Activated gamma-delta T cell (primary cell): ENCODE data around the gene FLNA.
"Not testable (repeated sequence)": the region's sequence is repeated elsewhere in the genome, so short reads cannot be mapped to it uniquely, and the experiment has no call there.

Experiments
- DNase-seq: peaks from one replicate; lab custom pipeline; 2025; lab: John Stamatoyannopoulos, UW

Gene FLNA

DNA sequence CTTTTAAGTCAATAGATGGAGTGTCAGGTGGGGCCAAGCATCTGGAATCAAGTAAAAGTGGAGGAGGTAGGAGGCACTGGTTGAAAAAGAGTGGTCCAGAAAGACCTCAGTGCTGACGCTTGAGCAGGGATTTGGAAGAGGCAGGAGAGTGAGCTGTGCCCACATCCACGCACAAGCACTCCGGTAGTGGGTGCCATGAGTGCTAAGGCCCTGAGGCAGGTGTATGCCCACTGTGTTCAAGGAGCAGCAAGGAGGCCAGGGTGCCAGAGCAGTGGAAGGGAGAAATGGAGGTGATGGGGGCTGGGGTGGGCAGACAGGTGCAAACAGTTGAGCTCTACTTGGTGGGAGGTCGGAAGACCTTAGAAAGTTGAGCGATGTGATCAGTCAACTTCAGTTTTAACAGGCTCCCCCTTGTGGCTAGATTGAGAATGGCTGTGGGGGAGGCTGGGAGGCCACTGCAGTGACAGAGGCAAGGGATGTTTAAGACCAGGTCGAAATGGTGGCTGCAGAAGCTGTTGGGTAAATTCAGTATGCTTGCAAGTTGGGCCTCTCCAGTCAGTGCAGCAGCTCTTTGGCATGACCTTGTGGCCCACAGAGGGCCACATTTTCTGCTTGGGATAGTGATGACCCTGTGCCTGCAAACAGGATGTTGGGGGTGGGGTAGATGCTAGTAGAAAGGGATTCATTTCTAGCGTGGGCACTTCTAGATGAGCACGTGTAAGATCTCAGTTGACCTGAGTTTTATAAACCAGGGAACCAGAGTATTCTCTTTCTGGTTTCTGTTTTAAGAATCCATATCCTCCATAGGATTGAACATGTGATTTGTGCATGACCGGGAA lies 66.1 kb downstream of the FLNA start:
- DNase-seq: no peak

GRCh38 chrX:154307202-154307601 lies 67.2 kb downstream of the FLNA start:
- DNase-seq: no peak

DNA sequence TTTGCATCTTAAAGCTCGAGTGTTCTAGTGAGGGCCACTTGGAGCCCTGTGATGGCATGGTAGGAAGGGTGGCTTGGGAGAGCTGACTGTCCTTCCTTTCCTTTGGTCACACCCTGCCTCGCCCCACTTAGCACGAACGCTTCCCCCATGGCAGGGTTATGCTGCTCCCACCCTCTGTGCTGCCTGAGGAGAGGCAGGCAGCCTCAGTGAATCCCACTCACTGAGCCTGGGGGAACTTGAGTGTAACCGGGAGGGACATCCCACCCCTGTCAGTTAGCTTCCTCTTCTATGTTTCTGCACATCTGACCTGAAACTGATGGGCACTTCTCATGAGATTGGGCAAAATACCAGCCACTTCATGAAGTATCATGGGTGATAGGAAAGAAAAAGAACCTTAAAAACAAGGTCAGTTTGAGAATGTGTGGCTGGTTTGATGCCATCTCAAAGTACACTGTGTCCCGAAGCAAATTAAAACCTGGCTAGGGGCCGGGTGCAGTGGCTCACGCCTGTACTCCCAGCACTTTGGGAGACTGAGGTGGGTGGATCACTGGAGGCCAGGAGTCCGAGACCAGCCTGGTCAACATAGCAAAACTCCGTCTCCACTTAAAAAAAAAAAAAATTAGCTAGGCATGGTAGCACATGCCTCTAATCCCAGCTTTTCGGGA lies 68.8 kb downstream of the FLNA start:
- DNase-seq: no peak

- DNase-seq: no peak
Observed at GRCh38 chrX:154304846-154305245, 69.6 kb downstream of the FLNA start.

DNA sequence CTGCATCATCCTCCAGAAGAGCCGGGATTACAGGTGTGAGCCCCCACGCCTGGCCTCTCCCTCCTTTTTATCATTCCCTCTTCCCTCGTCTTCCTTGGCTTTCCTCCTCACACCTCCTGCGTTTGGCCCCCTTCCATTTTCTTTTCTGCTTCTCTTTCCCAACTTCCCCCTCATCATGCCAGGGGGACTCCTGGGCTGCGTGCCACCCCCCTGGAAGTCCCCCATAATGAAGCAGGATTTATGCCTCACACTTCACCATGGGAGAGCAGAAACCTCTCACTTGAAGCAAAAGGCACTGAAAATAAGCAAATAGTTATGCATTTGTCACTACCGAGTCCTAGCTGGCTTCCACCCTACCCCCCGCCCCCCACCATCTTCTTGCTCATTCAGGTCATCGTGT lies 71.0 kb downstream of the FLNA start:
- no peak for DNase-seq

DNA sequence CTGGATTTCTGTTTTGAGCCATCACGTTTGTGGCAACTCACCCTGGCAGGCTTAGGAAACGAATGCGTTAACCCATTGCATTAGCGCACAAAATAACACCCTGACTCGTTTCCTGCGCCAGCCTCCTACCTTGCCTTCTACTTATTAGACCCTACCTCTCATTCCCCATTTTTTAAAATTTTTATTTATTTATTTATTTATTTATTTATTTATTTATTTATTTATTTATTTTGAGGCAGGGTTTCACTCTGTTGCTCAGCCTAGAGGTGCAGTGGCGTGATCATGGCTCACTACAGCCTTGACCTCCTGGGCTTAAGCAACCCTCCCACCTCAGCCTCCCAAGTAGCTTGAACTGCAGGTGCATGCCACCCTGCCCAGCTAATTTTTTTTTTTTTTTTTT lies 71.4 kb downstream of the FLNA start:
- not testable (repeated sequence) for DNase-seq

- DNase-seq: no peak
Observed at GRCh38 chrX:154300816-154301215, 73.6 kb downstream of the FLNA start.
